BJ (cell line): Measurements from ENCODE around the gene DLD. TPM values are rescaled to one million over a fixed set of nuclear protein-coding genes. Genes with fewer than 3 reads are reported as not detected.

ENCODE experiments used
- CTCF ChIA-PET: fragments of 350-600 bp; formaldehyde crosslinking; extraction: SDS; loops from one replicate; lab custom pipeline; 2021; ENCODE audit warnings: antibody characterized with exemption, inconsistent platforms; lab: Yijun Ruan, JAX
- POLR2A ChIA-PET: fragments of 300-600 bp; sonication (Branson Sonifier 250); formaldehyde crosslinking; extraction: SDS; loops from one replicate; lab custom pipeline; 2021; ENCODE audit warnings: antibody characterized with exemption; lab: Charles Lee
- DNase-seq: peaks from one replicate; pipeline ENCODE4 v3.0.0-alpha.2; 2011; ENCODE audit warnings: low read depth
- H3K27me3 ChIP-seq: 2 replicates; pipeline ENCODE4 v1.6.0; 2011; ENCODE audit warnings: low read length; ENCODE audit not compliant: control insufficient read depth, insufficient read depth
- H3K36me3 ChIP-seq: 2 replicates; pipeline ENCODE4 v1.5.1; 2011; ENCODE audit warnings: low read length; ENCODE audit not compliant: control insufficient read depth, insufficient read depth
- H3K4me3 ChIP-seq: 2 replicates; pipeline ENCODE4 v1.5.1; 2011; ENCODE audit warnings: low read depth, mild to moderate bottlenecking, control low read depth, low read length
- polyA plus RNA-seq: library from polyadenylated mRNA; depleted of rRNA; stranded (reverse); fragments of >200 nt; gene quantifications from 2 replicates; pipeline ENCODE4 v1.2.3, GENCODE V29; 2011
- TF ChIP-seq, protein P1 (sequence below): IDR thresholded peaks from 2 replicates; pipeline ENCODE4 v1.5.1; 2011; ENCODE audit warnings: low read depth, mild to moderate bottlenecking, control low read depth, inconsistent platforms, low read length, moderate library complexity; ENCODE audit not compliant: insufficient read depth

Gene DLD
- polyA plus RNA-seq, 1 experiment, result 72.4 TPM

DNA sequence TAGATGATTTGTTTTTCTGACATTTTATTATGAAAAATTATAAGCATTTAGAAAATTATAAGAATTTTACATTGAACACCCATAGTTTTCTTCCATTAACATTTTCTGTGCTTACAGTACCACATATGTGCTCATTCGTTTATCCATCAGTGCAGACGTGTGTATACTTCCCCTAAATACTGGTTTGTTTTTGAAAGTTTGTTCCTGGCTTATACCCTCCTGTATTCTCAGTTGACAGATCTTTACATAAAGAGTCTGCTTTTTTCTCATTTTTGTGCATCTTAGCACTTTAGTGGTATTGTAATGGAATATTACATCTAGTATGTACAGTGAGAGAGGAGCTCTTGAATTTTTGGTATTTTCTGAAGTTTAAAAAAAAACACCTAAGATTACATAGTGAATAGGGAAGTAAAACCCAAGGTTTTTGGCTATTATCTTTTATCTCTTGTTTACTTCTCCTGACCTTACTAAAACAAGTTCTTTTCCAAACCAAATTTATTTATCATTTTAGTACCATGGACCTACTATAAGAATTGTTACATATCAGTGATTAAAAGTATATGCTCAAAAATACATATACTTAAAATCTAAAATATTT lies 8.1 kb downstream of the DLD start:
- 0 out of 2 replicates have a peak, but pooled peaks cover 3% of the 10 kb centered on the region for H3K36me3 ChIP-seq
- DNase-seq, result no peak
- POLR2A ChIA-PET, result interaction anchor here (0.6 kb wide), 1 partner anchor 14 kb away, joined by 3 read pairs; no protein-coding TSS in a partner anchor
- CTCF ChIA-PET, result no interaction called here
- H3K27me3 ChIP-seq, result no peaks in the 10 kb centered on the region
- no peak overlapping the region for H3K4me3 ChIP-seq
- TF ChIP-seq, protein P1, sequence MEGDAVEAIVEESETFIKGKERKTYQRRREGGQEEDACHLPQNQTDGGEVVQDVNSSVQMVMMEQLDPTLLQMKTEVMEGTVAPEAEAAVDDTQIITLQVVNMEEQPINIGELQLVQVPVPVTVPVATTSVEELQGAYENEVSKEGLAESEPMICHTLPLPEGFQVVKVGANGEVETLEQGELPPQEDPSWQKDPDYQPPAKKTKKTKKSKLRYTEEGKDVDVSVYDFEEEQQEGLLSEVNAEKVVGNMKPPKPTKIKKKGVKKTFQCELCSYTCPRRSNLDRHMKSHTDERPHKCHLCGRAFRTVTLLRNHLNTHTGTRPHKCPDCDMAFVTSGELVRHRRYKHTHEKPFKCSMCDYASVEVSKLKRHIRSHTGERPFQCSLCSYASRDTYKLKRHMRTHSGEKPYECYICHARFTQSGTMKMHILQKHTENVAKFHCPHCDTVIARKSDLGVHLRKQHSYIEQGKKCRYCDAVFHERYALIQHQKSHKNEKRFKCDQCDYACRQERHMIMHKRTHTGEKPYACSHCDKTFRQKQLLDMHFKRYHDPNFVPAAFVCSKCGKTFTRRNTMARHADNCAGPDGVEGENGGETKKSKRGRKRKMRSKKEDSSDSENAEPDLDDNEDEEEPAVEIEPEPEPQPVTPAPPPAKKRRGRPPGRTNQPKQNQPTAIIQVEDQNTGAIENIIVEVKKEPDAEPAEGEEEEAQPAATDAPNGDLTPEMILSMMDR, result no peak

DNA sequence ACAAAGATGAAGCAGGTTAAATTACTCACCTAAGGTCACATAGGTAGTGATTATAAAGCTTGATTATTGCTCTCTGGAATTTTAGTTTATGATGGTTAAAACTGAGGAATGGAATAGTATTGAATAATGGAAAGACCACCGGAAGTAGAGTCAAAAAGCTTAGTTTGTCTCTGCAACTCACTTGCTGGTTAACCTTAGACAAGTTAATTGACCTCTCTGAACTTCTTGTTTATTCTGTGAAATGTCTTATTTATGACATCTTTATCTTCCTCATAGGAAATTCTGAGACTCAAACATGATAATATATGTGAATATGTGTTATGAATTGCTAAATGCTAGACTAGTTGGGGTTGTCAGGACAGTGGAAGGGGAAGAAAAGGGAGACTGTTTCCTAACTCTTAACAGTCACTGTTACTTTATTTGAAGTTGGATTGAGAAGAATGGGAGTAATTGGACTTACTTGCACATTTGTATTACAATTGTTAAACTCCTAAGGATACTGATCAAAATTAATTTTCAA lies 9.6 kb downstream of the DLD start:
- H3K4me3 ChIP-seq, result no peak overlapping the region
- no peaks in the 10 kb centered on the region for H3K27me3 ChIP-seq
- ChIA-PET CTCF (no interaction called here), POLR2A (no interaction called here)
- no peak for DNase-seq
- TF ChIP-seq, protein P1, result no peak
- 0 out of 2 replicates have a peak, but pooled peaks cover 1% of the 10 kb centered on the region for H3K36me3 ChIP-seq

DNA sequence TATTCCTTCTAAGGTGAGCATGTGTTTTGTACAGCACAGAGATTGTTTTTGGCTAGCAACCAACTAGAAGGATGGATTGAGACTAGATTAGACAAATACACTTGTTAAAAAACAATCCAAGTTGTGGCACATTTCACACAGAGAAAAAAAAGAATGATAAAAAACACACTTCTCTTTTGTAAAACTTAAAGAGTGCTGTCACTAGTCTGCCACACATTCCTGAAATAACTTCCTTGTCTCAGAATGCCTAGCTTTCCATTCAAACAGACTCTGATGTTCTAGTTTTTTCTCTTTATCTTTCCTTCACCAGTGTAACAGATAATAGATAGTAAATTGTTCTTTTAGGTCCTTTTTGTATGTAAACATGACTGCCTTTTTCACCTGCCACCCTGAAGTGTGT lies 11.4 kb downstream of the DLD start:
- H3K4me3 ChIP-seq, result no peak overlapping the region
- CTCF ChIA-PET, result interaction anchor here (1.6 kb wide), 1 partner anchor 9 kb away, joined by 5 read pairs; no protein-coding TSS in a partner anchor
- DNase-seq, result no peak

DNA sequence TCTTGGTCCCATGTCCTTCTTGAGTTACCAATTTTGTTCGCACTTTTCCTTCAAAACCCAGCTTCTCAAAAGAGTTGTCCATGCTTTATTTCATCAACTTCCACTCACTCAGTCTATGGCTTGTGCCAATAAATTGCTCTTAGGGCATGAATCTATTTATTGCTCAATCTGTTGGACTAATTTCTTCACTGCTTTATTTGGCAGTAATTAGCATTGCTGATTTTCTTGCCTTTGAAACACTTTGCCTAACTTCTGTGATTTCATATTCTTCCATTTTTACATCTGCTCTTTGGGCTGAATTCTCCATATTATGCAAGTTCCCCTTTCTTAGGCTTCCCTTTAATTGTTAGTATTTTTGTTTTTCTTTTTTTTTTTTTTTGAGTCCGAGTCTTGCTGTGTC lies 16.8 kb downstream of the DLD start:
- no peak for DNase-seq
- ChIA-PET POLR2A (no interaction called here), CTCF (no interaction called here)
- Histone ChIP-seq H3K4me3 (no peak overlapping the region), H3K36me3 (peaks cover 1% of the 10 kb centered on the region), H3K27me3 (no peaks in the 10 kb centered on the region)
- TF ChIP-seq, protein P1, result no peak

More for the DNA sequence above, 11.4 kb downstream of the DLD start:
- peaks cover 1% of the 10 kb centered on the region for H3K36me3 ChIP-seq
- H3K27me3 ChIP-seq, result no peaks in the 10 kb centered on the region
- TF ChIP-seq, protein P1, result no peak
- POLR2A ChIA-PET, result no interaction called here

DNA sequence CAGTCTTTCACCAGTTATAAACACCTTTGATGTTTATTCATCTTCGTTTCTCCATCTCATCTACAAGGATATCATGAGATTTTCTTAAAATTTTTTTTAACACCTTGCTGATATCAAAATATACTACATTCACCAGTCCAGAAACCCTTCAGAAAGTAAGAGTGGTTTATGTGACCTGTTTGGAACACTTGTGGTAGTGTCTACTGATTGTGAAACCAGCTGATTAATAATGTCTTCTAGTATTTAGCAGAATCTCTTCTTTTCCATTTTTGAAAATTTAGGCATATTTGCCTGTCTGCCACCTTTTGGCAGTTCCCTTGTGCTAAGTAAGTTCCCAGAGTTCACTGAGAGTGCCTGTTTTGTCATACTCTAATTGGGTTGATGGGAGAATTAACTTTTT lies 18.5 kb downstream of the DLD start:
- H3K4me3 ChIP-seq, result no peak overlapping the region
- H3K27me3 ChIP-seq, result no peaks in the 10 kb centered on the region
- POLR2A ChIA-PET, result no interaction called here
- CTCF ChIA-PET, result no interaction called here
- H3K36me3 ChIP-seq, result peaks cover 1% of the 10 kb centered on the region
- no peak for DNase-seq
- TF ChIP-seq, protein P1, result no peak
